HG03060 (cell line): ENCODE measurements around the gene ZNF423.

Experiments used
- ATAC-seq: cut with Tn5 transposase; IDR thresholded peaks from one replicate; pipeline ENCODE4 v1.9.1; 2021; ENCODE audit warnings: low read depth, moderate number of reproducible peaks; ENCODE audit not compliant: unreplicated experiment

Gene ZNF423

GRCh38 chr16:49491106-49491670, 364.7 kb downstream of the ZNF423 start:
- ATAC-seq, result no peak

GRCh38 chr16:49490321-49490705, 365.6 kb downstream of the ZNF423 start:
- no peak for ATAC-seq

- ATAC-seq, result no peak
Measured at GRCh38 chr16:49489686-49490320, 366.1 kb downstream of the ZNF423 start.

GRCh38 chr16:49488740-49489525, 367.0 kb downstream of the ZNF423 start:
- no peak for ATAC-seq

GRCh38 chr16:49488336-49488735, 367.6 kb downstream of the ZNF423 start:
- ATAC-seq, result no peak

- no peak for ATAC-seq
Measured at GRCh38 chr16:49487746-49488145, 368.2 kb downstream of the ZNF423 start.

GRCh38 chr16:49486400-49486799, 369.5 kb downstream of the ZNF423 start:
- ATAC-seq, result no peak

- no peak for ATAC-seq
Measured at GRCh38 chr16:49485663-49486062, 370.2 kb downstream of the ZNF423 start.

- no peak for ATAC-seq
Measured at GRCh38 chr16:49484936-49485335, 371.0 kb downstream of the ZNF423 start.

- no peak for ATAC-seq
Measured at GRCh38 chr16:49484451-49484849, 371.5 kb downstream of the ZNF423 start.

- no peak for ATAC-seq
Measured at GRCh38 chr16:49483651-49484450, 372.1 kb downstream of the ZNF423 start.

- no peak for ATAC-seq
Measured at GRCh38 chr16:49483251-49483650, 372.7 kb downstream of the ZNF423 start.

GRCh38 chr16:49482690-49483089, 373.2 kb downstream of the ZNF423 start:
- no peak for ATAC-seq

GRCh38 chr16:49478616-49479015, 377.3 kb downstream of the ZNF423 start:
- no peak for ATAC-seq

- no peak for ATAC-seq
Measured at GRCh38 chr16:49478107-49478506, 377.8 kb downstream of the ZNF423 start.

- no peak for ATAC-seq
Measured at GRCh38 chr16:49477250-49477895, 378.5 kb downstream of the ZNF423 start.

GRCh38 chr16:49474741-49475140, 381.2 kb downstream of the ZNF423 start:
- ATAC-seq, result no peak

GRCh38 chr16:49473773-49474172, 382.1 kb downstream of the ZNF423 start:
- ATAC-seq, result no peak

- ATAC-seq, result no peak
Measured at GRCh38 chr16:49473131-49473530, 382.8 kb downstream of the ZNF423 start.

GRCh38 chr16:49472598-49472997, 383.3 kb downstream of the ZNF423 start:
- ATAC-seq, result no peak
